ENCODE results near the gene GNL2.

DNA sequence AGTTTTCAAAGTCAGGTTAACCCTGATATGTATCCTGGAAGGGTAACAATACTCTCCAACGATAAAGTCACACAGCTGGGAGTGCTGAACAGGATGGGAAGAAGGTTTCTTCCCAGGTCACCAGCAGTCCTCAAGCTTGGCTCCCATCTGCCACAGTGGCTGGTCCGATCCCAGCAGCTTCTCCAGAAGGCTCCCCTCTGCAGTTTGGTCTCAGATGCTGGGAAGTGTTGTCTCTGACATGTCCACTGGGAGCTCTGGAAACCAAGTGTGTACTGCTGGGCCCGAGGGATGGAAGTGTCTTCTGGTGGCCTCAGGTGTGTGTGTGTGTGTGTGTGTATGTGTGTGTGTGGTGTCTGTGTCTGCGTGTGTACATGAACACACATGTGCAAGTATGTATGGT is 16.4 kb upstream of the GNL2 start:
- TF ChIP-seq, protein P1, sequence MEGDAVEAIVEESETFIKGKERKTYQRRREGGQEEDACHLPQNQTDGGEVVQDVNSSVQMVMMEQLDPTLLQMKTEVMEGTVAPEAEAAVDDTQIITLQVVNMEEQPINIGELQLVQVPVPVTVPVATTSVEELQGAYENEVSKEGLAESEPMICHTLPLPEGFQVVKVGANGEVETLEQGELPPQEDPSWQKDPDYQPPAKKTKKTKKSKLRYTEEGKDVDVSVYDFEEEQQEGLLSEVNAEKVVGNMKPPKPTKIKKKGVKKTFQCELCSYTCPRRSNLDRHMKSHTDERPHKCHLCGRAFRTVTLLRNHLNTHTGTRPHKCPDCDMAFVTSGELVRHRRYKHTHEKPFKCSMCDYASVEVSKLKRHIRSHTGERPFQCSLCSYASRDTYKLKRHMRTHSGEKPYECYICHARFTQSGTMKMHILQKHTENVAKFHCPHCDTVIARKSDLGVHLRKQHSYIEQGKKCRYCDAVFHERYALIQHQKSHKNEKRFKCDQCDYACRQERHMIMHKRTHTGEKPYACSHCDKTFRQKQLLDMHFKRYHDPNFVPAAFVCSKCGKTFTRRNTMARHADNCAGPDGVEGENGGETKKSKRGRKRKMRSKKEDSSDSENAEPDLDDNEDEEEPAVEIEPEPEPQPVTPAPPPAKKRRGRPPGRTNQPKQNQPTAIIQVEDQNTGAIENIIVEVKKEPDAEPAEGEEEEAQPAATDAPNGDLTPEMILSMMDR (IDR thresholded peaks at IDR 0.05), result no peak
- no peak for TF ChIP-seq EZH2 (IDR thresholded peaks at IDR 0.05; ENCODE audit: borderline replicate concordance, insufficient read depth, low read depth, low read length, poor library complexity, severe bottlenecking)
